AG04449 (cell line): ENCODE data around the gene CMTM5.

ENCODE experiments used
- CTCF ChIA-PET: fragments of 350-600 bp; formaldehyde crosslinking; extraction: SDS; loops from one replicate; lab custom pipeline; 2021; ENCODE audit warnings: antibody characterized with exemption; lab: Yijun Ruan, JAX
- POLR2A ChIA-PET: fragments of 400-600, 350-600 bp; formaldehyde crosslinking; extraction: SDS; loops from one replicate; lab custom pipeline; 2020; ENCODE audit warnings: antibody characterized with exemption, inconsistent platforms; lab: Yijun Ruan, JAX
- DNase-seq: peaks from one replicate; pipeline ENCODE4 v3.0.0-alpha.2; 2010; ENCODE audit warnings: low read depth, low spot score
- H3K4me3 ChIP-seq: 2 replicates; pipeline ENCODE4 v1.5.1; 2011; ENCODE audit warnings: low read depth, mild to moderate bottlenecking, control low read depth, low read length
- CTCF ChIP-seq: IDR thresholded peaks from one replicate; pipeline ENCODE4 v1.5.1; 2011; ENCODE audit warnings: mild to moderate bottlenecking, moderate library complexity, low read length, control low read depth, inconsistent platforms; ENCODE audit not compliant: insufficient read depth; ENCODE audit errors: missing control alignments

CMTM5 gene

GRCh38 chr14:23355871-23356435 is 20.9 kb upstream of the CMTM5 start:
- no peak for TF ChIP-seq CTCF
- POLR2A ChIA-PET, result no interaction called here

GRCh38 chr14:23356662-23357061 is 20.2 kb upstream of the CMTM5 start:
- ChIA-PET POLR2A (no interaction called here), CTCF (interaction anchor here (1.6 kb wide), 1 partner anchor 23 kb away, joined by 6 read pairs; no protein-coding TSS in a partner anchor)
- no peak for TF ChIP-seq CTCF
- DNase-seq, result no peak
- no peak overlapping the region for H3K4me3 ChIP-seq

More at GRCh38 chr14:23355871-23356435, 20.9 kb upstream of the CMTM5 start:
- CTCF ChIA-PET, result no interaction called here
- H3K4me3 ChIP-seq, result no peak overlapping the region
- no peak for DNase-seq

- DNase-seq, result no peak
- ChIA-PET POLR2A (no interaction called here), CTCF (interaction anchor here (0.8 to 1.6 kb wide), 2 partner anchors 22 to 80 kb away, joined by 3 to 6 read pairs; no protein-coding TSS in a partner anchor)
- H3K4me3 ChIP-seq, result no peak overlapping the region
- TF ChIP-seq CTCF, result no peak
These were observed 19.6 kb upstream of the CMTM5 start for GRCh38 chr14:23357261-23357660.

- H3K4me3 ChIP-seq, result no peak overlapping the region
- POLR2A ChIA-PET, result interaction anchor here (1.0 kb wide), 1 partner anchor 36 kb away, joined by 3 read pairs; the partner anchor contains the start of gene PABPN1
- TF ChIP-seq CTCF, result no peak
- DNase-seq, result no peak
- CTCF ChIA-PET, result interaction anchor here (0.8 to 1.6 kb wide), 3 partner anchors 11 to 80 kb away, joined by 3 to 6 read pairs (median 3); no protein-coding TSS in a partner anchor
These were observed 18.8 kb upstream of the CMTM5 start for GRCh38 chr14:23358042-23358441.

GRCh38 chr14:23358553-23359166 is 18.2 kb upstream of the CMTM5 start:
- ChIA-PET CTCF (interaction anchor here (0.6 to 12.6 kb wide), 3 partner anchors 12 to 21 kb away, joined by 3 to 153 read pairs (median 3); partner anchors contain the start of gene CMTM5), POLR2A (interaction anchor here (1.0 kb wide), 1 partner anchor 37 kb away, joined by 3 read pairs; the partner anchor contains the start of gene PABPN1)
- no peak for TF ChIP-seq CTCF
- H3K4me3 ChIP-seq, result no peak overlapping the region
- no peak for DNase-seq

GRCh38 chr14:23359167-23359626 is 17.6 kb upstream of the CMTM5 start:
- POLR2A ChIA-PET, result no interaction called here

More at GRCh38 chr14:23359167-23359626, 17.6 kb upstream of the CMTM5 start:
- no peak overlapping the region for H3K4me3 ChIP-seq
- CTCF ChIA-PET, result interaction anchor here (5.5 to 12.6 kb wide), 2 partner anchors 21 to 32 kb away, joined by 34 to 153 read pairs; partner anchors contain the start of gene CMTM5
- TF ChIP-seq CTCF, result no peak
- DNase-seq, result no peak
